MM.1S (cell line): ENCODE measurements around the gene MAGOH.

Source experiments
- EZH2 ChIP-seq: fragments of 300-600 bp; sonication (generic); optimal IDR thresholded peaks from 2 replicates; pipeline ENCODE3; 2017; ENCODE audit warnings: low read depth, mild to moderate bottlenecking, antibody characterized with exemption, low read length, mixed read lengths
- EZH2phosphoT487 ChIP-seq: fragments of 300-600 bp; sonication (generic); IDR thresholded peaks from 2 replicates; pipeline ENCODE4 v1.6.1; 2018; ENCODE audit warnings: antibody characterized with exemption, low read length
- TF ChIP-seq, protein P1 (sequence below): fragments of 300-600 bp; sonication (generic); IDR thresholded peaks from 2 replicates; pipeline ENCODE4 v1.5.1; 2016; ENCODE audit warnings: antibody characterized with exemption, low read length, mixed read lengths

DNA sequence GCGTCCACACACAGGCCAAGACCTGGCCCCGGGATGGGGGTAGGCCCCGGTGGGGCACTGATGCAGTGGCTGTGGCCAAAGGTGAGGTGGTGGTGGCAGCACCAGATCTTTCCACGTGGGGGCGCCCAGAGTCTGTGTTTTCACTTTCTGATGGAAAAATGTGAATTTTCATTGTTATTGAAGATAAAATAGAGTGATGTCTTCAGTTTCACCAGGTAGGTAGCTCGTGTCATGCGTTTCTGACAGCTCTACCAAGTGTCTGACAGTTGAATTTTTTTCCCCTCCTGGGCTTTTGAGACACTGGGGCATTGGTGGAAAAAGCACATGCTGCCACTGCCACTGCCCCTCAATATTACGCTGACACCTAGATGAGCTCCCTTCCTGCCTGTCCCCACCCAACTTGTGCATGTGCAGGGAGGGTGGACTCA is 40.0 kb upstream of the MAGOH start:
- TF ChIP-seq EZH2 (no peak), EZH2phosphoT487 (no peak)
- TF ChIP-seq, protein P1, sequence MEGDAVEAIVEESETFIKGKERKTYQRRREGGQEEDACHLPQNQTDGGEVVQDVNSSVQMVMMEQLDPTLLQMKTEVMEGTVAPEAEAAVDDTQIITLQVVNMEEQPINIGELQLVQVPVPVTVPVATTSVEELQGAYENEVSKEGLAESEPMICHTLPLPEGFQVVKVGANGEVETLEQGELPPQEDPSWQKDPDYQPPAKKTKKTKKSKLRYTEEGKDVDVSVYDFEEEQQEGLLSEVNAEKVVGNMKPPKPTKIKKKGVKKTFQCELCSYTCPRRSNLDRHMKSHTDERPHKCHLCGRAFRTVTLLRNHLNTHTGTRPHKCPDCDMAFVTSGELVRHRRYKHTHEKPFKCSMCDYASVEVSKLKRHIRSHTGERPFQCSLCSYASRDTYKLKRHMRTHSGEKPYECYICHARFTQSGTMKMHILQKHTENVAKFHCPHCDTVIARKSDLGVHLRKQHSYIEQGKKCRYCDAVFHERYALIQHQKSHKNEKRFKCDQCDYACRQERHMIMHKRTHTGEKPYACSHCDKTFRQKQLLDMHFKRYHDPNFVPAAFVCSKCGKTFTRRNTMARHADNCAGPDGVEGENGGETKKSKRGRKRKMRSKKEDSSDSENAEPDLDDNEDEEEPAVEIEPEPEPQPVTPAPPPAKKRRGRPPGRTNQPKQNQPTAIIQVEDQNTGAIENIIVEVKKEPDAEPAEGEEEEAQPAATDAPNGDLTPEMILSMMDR, result peak; percentile 81
